Kidney epithelial cell (primary cell): Measurements from ENCODE around the gene B4GALT1. TPM values are rescaled to one million over a fixed set of nuclear protein-coding genes. Genes with fewer than 3 reads are reported as not detected.

ENCODE experiments used
- DNase-seq: peaks from one replicate; pipeline ENCODE4 v3.0.0-alpha.2; 2010; ENCODE audit warnings: low read depth
- H3K27me3 ChIP-seq: 2 replicates; pipeline ENCODE4 v1.6.0; 2011; ENCODE audit warnings: low read length; ENCODE audit not compliant: control insufficient read depth, insufficient read depth
- H3K36me3 ChIP-seq: 2 replicates; pipeline ENCODE4 v1.5.1; 2011; ENCODE audit warnings: low read length; ENCODE audit not compliant: control insufficient read depth, insufficient read depth
- H3K4me3 ChIP-seq: 2 replicates; pipeline ENCODE4 v1.5.1; 2011; ENCODE audit warnings: low read depth, mild to moderate bottlenecking, control low read depth, low read length
- total RNA-seq: library from RNA; depleted of rRNA; stranded (reverse); fragments of >200 nt; gene quantifications from 2 replicates; pipeline ENCODE4 v1.2.3, GENCODE V29; 2015
- TF ChIP-seq, protein P1 (sequence below): IDR thresholded peaks from 2 replicates; pipeline ENCODE4 v1.5.1; 2011; ENCODE audit warnings: mild to moderate bottlenecking, moderate library complexity, low read length, control low read depth, inconsistent platforms; ENCODE audit not compliant: insufficient read depth, poor library complexity, severe bottlenecking

The B4GALT1 gene
- total RNA-seq, 1 donor from 2014 or later, result 86.1 TPM

DNA sequence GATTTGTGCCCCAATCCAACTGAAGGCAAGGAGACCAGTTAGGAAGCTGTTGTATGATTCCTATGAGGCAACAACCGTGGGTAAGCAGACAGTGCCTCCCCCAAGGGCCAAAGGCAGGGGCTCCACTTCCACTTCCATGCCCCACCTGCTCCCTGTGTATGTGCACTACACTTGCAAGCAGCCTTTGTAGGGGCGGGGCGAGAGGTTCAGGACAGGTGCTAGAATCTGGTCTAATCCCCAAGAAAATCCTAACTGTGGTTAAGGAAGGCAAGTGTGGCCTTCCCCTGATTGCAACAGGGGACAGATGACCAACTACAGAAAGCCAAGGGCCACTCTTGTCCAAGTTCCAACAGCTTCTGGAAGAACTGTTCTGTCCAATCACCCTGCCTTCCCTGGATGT, 41.7 kb downstream of the B4GALT1 start:
- Histone ChIP-seq H3K36me3 (peaks cover 2% of the 10 kb centered on the region), H3K27me3 (no peaks in the 10 kb centered on the region), H3K4me3 (no peak overlapping the region)
- TF ChIP-seq, protein P1, sequence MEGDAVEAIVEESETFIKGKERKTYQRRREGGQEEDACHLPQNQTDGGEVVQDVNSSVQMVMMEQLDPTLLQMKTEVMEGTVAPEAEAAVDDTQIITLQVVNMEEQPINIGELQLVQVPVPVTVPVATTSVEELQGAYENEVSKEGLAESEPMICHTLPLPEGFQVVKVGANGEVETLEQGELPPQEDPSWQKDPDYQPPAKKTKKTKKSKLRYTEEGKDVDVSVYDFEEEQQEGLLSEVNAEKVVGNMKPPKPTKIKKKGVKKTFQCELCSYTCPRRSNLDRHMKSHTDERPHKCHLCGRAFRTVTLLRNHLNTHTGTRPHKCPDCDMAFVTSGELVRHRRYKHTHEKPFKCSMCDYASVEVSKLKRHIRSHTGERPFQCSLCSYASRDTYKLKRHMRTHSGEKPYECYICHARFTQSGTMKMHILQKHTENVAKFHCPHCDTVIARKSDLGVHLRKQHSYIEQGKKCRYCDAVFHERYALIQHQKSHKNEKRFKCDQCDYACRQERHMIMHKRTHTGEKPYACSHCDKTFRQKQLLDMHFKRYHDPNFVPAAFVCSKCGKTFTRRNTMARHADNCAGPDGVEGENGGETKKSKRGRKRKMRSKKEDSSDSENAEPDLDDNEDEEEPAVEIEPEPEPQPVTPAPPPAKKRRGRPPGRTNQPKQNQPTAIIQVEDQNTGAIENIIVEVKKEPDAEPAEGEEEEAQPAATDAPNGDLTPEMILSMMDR, result no peak
- no peak for DNase-seq

DNA sequence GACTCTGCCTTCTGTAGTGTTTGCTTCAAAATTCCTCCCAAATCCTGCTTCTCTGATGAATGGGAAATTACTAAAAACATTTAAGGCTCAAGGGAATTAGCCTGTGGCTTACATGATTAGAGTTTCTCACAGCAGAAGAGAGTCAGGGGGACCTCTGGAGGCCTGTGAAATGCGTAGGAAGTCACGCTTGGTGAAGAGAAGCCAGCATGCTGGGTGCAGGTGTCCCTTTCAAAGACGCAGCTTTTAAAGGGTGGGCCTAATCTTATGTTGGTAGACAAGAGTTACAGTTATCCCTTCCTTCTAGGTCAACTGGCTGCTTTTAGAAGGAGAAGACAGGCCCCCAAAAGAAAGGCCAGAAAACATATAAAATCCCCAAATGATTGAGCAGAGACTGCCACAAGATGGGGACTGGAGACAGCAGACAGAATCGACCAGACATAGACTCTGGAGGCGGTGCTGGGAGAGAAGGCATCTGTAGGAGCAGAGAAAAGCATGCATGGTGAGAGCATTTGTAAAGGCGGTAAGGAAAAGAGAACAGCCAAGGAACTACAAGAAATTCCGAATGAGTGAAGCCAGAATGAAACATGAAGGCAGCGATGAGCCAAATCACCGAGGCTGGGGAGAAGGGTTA, 42.3 kb downstream of the B4GALT1 start:
- Histone ChIP-seq H3K27me3 (no peaks in the 10 kb centered on the region), H3K36me3 (peaks cover 2% of the 10 kb centered on the region), H3K4me3 (no peak overlapping the region)
- DNase-seq, result no peak
- TF ChIP-seq, protein P1, result no peak

DNA sequence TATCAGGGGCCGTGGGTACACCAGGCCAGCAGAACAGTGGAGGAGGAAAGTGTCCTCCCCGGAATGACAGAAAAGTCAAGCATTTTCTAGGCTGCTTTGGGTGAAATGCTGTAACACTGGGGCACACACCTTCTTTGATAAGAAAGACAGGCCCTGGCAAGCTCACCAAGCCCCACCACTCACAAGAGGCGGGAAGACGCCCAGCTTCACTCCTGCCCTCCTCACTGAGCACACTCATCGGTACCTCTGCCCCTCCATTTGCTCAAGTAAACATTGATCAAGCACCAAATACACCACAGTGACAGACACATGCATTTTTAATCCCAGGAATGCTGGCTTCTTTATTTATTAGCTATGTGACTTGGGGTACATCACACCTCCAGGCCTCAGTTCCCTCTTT, 43.1 kb downstream of the B4GALT1 start:
- Histone ChIP-seq H3K27me3 (no peaks in the 10 kb centered on the region), H3K36me3 (peaks cover 2% of the 10 kb centered on the region), H3K4me3 (no peak overlapping the region)
- TF ChIP-seq, protein P1, result no peak
- DNase-seq, result no peak

DNA sequence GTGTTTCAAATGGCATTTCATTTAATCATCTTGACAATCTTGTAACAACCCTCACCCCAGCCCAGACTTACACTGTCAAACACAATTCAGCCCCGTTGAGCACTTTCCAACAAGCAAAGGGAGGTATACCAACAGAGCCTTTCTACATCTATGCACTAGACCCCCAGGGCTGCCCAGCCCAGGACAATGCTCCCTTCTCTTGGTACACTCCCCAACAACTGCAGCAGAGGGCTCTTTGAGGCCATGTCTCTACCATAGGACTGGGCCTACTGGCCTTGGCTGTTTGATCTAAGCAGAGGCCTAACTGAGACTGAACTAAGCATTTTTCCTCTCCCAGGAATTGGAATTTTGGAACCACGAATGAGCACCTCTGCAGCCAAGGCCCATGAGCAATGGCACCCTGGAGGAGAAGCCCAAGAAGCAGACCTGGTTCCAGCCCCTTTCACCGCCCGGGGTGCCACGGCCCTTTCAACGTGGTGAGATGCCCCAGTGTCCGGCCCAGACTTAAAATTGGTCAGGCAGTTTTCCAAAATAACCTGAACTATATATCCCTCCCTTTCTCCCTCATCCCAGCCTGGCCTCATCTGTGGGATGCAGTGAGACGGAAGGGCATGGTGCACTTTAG, 43.6 kb downstream of the B4GALT1 start:
- H3K36me3 ChIP-seq, result peaks cover 2% of the 10 kb centered on the region
- no peaks in the 10 kb centered on the region for H3K27me3 ChIP-seq
- TF ChIP-seq, protein P1, result no peak
- no peak for DNase-seq
- H3K4me3 ChIP-seq, result no peak overlapping the region

DNA sequence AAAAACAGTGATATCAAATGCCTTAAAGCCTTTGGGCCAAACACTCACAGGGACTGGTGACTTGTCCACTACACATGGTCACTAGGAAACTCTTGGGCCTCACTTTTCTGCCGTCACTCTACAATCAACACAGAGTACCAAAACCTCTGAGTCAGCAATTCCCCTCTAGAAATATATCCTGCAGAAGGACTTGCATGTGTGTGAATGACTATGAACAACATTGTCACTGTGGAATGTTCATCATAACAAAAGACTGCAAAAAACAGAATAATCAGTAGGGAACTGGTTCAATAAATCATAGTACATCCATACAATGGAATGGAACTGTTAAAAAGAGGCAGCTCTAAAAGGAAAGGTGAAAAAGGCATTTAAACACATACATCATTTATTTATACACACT, 46.5 kb downstream of the B4GALT1 start:
- H3K36me3 ChIP-seq, result no peaks in the 10 kb centered on the region
- TF ChIP-seq, protein P1, result no peak
- no peak for DNase-seq
- no peak overlapping the region for H3K4me3 ChIP-seq
- no peaks in the 10 kb centered on the region for H3K27me3 ChIP-seq

DNA sequence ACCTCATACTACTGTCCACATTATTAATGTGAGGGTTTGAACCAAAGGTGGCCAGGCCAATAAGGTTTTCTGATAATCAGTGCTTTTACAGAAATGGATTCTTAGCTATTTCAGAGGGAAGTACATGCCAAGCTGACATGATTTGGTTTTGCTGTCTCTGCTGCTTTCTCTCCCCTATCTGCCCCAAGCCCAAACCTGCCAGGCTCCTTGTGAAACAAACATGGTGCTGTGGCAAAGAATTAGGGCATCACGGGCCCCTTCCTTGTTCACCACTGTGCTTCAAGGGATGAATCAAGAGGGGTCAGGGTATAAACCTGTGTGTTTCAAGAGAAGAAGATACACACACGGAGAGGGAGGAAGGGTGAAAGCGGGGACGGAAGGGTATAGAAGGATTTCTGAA, 49.3 kb downstream of the B4GALT1 start:
- no peaks in the 10 kb centered on the region for H3K27me3 ChIP-seq
- H3K4me3 ChIP-seq, result no peak overlapping the region
- peaks cover 2% of the 10 kb centered on the region for H3K36me3 ChIP-seq
- TF ChIP-seq, protein P1, result no peak
- DNase-seq, result no peak
